Neural crest cell (in vitro differentiated cells): ENCODE measurements around the gene ARRDC3. TPM values are rescaled to one million over a fixed set of nuclear protein-coding genes. Genes with fewer than 3 reads are reported as not detected.

Source experiments
- DNase-seq: peaks from one replicate; pipeline ENCODE4 v3.0.0; 2021; ENCODE audit warnings: low read depth, mixed read lengths, low spot score
- H3K27ac Mint-ChIP-seq: one replicate; pipeline ENCODE4 v1.8.0; 2021; ENCODE audit warnings: mild to moderate bottlenecking, mixed read lengths; ENCODE audit not compliant: unreplicated experiment
- H3K27me3 Mint-ChIP-seq: 2 replicates; pipeline ENCODE4 v1.8.0; 2021; ENCODE audit warnings: low read depth, mild to moderate bottlenecking, mixed read lengths
- H3K36me3 Mint-ChIP-seq: 2 replicates; pipeline ENCODE4 v1.8.0; 2021; ENCODE audit warnings: low read depth, mild to moderate bottlenecking, mixed read lengths
- H3K4me1 Mint-ChIP-seq: 2 replicates; pipeline ENCODE4 v1.8.0; 2021; ENCODE audit warnings: mixed read lengths
- H3K4me3 Mint-ChIP-seq: one replicate; pipeline ENCODE4 v1.8.0; 2021; ENCODE audit warnings: mild to moderate bottlenecking, mixed read lengths
- H3K9me3 Mint-ChIP-seq: 2 replicates; pipeline ENCODE4 v1.8.0; 2021; ENCODE audit warnings: mixed read lengths
- total RNA-seq: library from RNA; stranded (reverse); gene quantifications from 2 replicates; pipeline ENCODE4 v1.2.1, GENCODE V29; 2021
- TF ChIP-seq, protein P1 (sequence below): fragments of 200-600 bp; sonication (generic); conservative IDR thresholded peaks from 2 replicates; pipeline ENCODE4 v1.5.0; 2021; ENCODE audit warnings: antibody characterized with exemption, mild to moderate bottlenecking

The ARRDC3 gene
- total RNA-seq, 1 donor from 2014 or later = 59.7 TPM

DNA sequence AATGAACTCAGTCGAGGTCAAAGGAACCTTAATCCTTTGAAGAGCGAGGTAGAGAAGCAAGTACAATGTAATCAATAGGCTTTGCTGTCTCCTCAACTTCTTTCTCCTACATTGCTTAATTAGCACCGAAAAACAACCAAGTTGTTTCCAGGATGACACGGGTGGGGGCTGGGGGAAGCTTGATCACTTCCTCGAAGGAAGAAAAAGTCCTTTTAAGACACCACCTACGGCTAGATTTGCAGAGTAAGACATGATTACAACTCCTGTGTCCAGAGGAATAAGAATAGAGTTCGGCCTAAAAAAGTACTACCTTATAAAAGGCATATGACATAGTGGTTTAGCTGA is 811 bp upstream of the ARRDC3 start:
- DNase-seq = peak; percentile 9
- Mint-ChIP-seq H3K36me3 (peaks cover 2% of the 10 kb centered on the region), H3K9me3 (peaks cover 4% of the 10 kb centered on the region), H3K27me3 (peaks cover 3% of the 10 kb centered on the region), H3K4me3 (peak overlapping the region; percentile 99), H3K4me1 (peaks cover 29% of the 10 kb centered on the region), H3K27ac (peak overlapping the region; percentile 95)
- TF ChIP-seq, protein P1, sequence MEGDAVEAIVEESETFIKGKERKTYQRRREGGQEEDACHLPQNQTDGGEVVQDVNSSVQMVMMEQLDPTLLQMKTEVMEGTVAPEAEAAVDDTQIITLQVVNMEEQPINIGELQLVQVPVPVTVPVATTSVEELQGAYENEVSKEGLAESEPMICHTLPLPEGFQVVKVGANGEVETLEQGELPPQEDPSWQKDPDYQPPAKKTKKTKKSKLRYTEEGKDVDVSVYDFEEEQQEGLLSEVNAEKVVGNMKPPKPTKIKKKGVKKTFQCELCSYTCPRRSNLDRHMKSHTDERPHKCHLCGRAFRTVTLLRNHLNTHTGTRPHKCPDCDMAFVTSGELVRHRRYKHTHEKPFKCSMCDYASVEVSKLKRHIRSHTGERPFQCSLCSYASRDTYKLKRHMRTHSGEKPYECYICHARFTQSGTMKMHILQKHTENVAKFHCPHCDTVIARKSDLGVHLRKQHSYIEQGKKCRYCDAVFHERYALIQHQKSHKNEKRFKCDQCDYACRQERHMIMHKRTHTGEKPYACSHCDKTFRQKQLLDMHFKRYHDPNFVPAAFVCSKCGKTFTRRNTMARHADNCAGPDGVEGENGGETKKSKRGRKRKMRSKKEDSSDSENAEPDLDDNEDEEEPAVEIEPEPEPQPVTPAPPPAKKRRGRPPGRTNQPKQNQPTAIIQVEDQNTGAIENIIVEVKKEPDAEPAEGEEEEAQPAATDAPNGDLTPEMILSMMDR = no peak

DNA sequence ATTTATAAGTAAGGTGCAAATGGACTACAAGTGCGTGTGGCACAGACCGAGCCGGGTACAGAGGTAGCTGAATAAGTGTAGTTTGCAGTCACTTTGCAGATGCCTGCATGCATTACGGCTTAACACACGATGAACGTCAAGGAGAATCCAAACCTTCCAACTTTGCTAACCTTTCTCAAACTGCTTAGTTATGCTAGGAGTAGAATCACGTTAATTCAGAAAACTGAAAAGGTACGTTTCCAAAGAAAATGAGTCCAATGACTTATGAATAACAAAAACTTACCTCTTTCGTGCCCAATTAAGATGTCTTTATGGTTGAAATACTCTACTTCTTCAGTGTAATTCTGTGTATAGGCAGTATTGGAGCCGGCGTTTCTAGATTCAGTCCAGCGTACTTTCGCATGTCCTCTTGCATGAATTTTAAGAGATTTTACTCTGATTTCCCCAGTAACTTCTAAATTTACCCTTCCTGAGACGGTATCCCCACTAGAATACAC is 539 bp downstream of the ARRDC3 start:
- peak overlapping the region; percentile 99 for H3K27ac Mint-ChIP-seq
- no peaks in the 10 kb centered on the region for H3K9me3 Mint-ChIP-seq
- peaks cover 37% of the 10 kb centered on the region for H3K4me1 Mint-ChIP-seq
- peak; percentile 36 for DNase-seq
- peaks cover 2% of the 10 kb centered on the region for H3K36me3 Mint-ChIP-seq
- H3K4me3 Mint-ChIP-seq = peak overlapping the region; percentile 99
- TF ChIP-seq, protein P1 = no peak
- peaks cover 3% of the 10 kb centered on the region for H3K27me3 Mint-ChIP-seq

- TF ChIP-seq, protein P1 = no peak
- peak; percentile 48 for DNase-seq
- Mint-ChIP-seq H3K4me1 (peaks cover 41% of the 10 kb centered on the region), H3K4me3 (peak overlapping the region; percentile 99), H3K27me3 (peaks cover 3% of the 10 kb centered on the region), H3K36me3 (peaks cover 2% of the 10 kb centered on the region), H3K9me3 (no peaks in the 10 kb centered on the region), H3K27ac (peak overlapping the region; percentile 99)
Observed at GRCh38 chr5:91381774-91382359, 1.2 kb downstream of the ARRDC3 start.

GRCh38 chr5:91381239-91381773 is 1.8 kb downstream of the ARRDC3 start:
- TF ChIP-seq, protein P1 = no peak
- Mint-ChIP-seq H3K9me3 (no peaks in the 10 kb centered on the region), H3K27ac (peak overlapping the region; percentile 99), H3K4me3 (peak overlapping the region; percentile 99), H3K4me1 (peaks cover 42% of the 10 kb centered on the region), H3K36me3 (peaks cover 2% of the 10 kb centered on the region), H3K27me3 (peaks cover 3% of the 10 kb centered on the region)
- no peak for DNase-seq

GRCh38 chr5:91380491-91381238 is 2.5 kb downstream of the ARRDC3 start:
- Mint-ChIP-seq H3K9me3 (no peaks in the 10 kb centered on the region), H3K4me1 (peaks cover 37% of the 10 kb centered on the region), H3K36me3 (peaks cover 2% of the 10 kb centered on the region), H3K27ac (peak overlapping the region; percentile 98), H3K4me3 (peak overlapping the region; percentile 99), H3K27me3 (peaks cover 3% of the 10 kb centered on the region)
- peak; percentile 92 for DNase-seq
- TF ChIP-seq, protein P1 = no peak
